Activated naive CD8-positive, alpha-beta T cell (primary cell): ENCODE measurements around the gene C1QTNF1.

Source experiments
- H3K27ac Mint-ChIP-seq: one replicate; pipeline ENCODE4 v1.8.0; 2021; ENCODE audit warnings: mixed read lengths
- H3K27me3 Mint-ChIP-seq: one replicate; pipeline ENCODE4 v1.8.0; 2021; ENCODE audit warnings: mixed read lengths
- H3K36me3 Mint-ChIP-seq: one replicate; pipeline ENCODE4 v1.8.0; 2021; ENCODE audit warnings: mixed read lengths
- H3K4me1 Mint-ChIP-seq: one replicate; pipeline ENCODE4 v1.8.0; 2021; ENCODE audit warnings: low read depth, mixed read lengths
- H3K4me3 Mint-ChIP-seq: one replicate; pipeline ENCODE4 v1.8.0; 2021; ENCODE audit warnings: mild to moderate bottlenecking, mixed read lengths
- H3K9me3 Mint-ChIP-seq: one replicate; pipeline ENCODE4 v1.8.0; 2021; ENCODE audit warnings: low read depth, mixed read lengths

Gene C1QTNF1

GRCh38 chr17:79007504-79008381 lies 16.2 kb upstream of the C1QTNF1 start:
- Mint-ChIP-seq H3K4me3 (peak overlapping the region; percentile 93), H3K4me1 (peaks cover 46% of the 10 kb centered on the region), H3K27me3 (no peaks in the 10 kb centered on the region), H3K27ac (peak overlapping the region; percentile 92), H3K9me3 (no peaks in the 10 kb centered on the region), H3K36me3 (no peaks in the 10 kb centered on the region)

GRCh38 chr17:79008666-79009387 lies 15.1 kb upstream of the C1QTNF1 start:
- Mint-ChIP-seq H3K4me1 (peaks cover 43% of the 10 kb centered on the region), H3K27ac (peak overlapping the region; percentile 92), H3K9me3 (no peaks in the 10 kb centered on the region), H3K36me3 (no peaks in the 10 kb centered on the region), H3K4me3 (peak overlapping the region; percentile 93), H3K27me3 (no peaks in the 10 kb centered on the region)

- Mint-ChIP-seq H3K36me3 (no peaks in the 10 kb centered on the region), H3K27ac (peak within 1 kb of the TSS; percentile 92), H3K9me3 (no peaks in the 10 kb centered on the region), H3K27me3 (no peaks in the 10 kb centered on the region), H3K4me3 (peak within 1 kb of the TSS; percentile 93), H3K4me1 (peaks cover 43% of the 10 kb centered on the region)
Measured at GRCh38 chr17:79009397-79010303, 14.3 kb upstream of the C1QTNF1 start, which contains the start of gene CANT1. CANT1 (minus strand) TSS chr17:79009764; CDS start chr17:78997622, 12,142 bp downstream.

DNA sequence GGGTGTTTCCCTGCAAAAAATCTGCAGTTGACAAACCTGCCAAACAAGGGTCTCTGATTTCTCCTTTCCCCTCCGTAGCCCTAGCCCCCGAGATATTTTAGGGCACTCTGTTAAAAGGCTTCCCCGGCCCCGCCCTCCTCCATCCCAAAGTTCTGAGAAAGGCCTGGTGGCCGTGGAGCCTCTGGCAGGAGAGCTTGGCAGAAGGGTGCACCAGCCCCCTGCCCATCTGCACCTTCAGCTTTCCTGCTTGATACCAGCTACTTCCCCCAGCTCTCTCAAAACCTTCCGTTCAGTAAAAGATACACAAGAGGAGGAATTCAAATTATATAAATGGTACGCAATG lies 13.7 kb upstream of the C1QTNF1 start:
- Mint-ChIP-seq H3K4me3 (peak overlapping the region; percentile 91), H3K27ac (peak overlapping the region; percentile 78), H3K9me3 (no peaks in the 10 kb centered on the region), H3K4me1 (peaks cover 43% of the 10 kb centered on the region), H3K36me3 (no peaks in the 10 kb centered on the region), H3K27me3 (no peaks in the 10 kb centered on the region)

DNA sequence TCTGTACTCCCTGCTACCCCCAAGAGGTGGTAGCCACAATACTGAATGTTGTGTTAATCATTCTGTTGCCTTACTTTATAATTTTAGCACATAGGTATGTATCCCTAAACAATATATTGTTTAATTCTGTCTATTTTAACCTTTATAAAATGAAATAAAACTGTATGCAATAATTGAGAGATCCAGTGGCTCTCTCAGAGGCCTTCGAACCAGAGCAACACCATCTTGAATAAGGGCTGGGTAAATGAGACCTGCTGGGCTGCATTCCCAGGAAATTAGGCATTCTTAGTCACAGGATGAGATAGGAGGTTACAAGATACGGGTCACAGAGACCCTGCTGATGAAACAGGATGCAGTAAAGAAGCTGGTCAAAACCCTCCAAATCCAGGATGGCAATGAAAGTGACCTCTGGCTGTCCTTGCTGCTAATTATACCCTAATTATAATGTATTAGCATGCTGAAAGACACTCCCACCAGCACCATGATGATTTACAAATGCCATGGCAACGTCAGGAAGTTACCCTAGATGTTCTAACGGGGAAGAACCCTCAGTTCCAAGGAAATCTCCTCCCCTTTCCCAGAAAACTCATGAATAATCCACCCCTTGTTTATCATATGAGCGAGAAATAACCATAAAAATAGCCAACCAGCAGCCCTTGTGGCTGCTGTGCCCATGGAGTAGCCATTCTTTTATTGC lies 12.4 kb upstream of the C1QTNF1 start:
- Mint-ChIP-seq H3K27ac (peak overlapping the region; percentile 78), H3K36me3 (no peaks in the 10 kb centered on the region), H3K4me3 (peak overlapping the region; percentile 91), H3K27me3 (no peaks in the 10 kb centered on the region), H3K4me1 (peaks cover 31% of the 10 kb centered on the region), H3K9me3 (no peaks in the 10 kb centered on the region)

DNA sequence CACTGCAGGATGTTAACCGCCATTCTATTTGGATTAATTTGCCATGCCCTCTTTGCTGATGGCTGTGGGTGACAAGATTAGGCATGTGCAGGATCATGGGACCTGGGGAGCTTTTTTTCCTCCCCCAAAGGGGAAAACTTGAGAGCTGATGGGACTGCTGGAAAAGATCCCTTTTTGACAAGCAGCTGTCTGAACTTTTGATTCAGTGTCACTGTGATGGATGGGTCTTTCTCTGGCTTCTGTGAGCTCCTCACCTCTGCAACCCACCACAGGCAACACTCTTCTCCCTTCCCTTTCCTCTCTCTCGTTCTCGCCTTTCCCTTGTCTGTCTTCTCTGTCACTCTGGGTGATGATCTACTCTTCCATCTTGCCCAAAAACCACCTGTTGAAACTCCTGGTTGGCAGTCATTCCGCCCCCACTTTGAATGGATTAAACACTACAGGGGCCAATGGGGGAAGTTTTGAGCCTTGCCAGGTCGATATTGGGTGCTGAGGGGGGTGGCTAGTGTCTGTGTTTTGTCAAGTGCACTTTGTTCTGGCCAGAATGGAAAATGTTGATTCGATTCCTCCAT lies 11.3 kb upstream of the C1QTNF1 start:
- Mint-ChIP-seq H3K4me1 (peaks cover 21% of the 10 kb centered on the region), H3K27ac (no peak overlapping the region), H3K27me3 (no peaks in the 10 kb centered on the region), H3K9me3 (no peaks in the 10 kb centered on the region), H3K4me3 (no peak overlapping the region), H3K36me3 (no peaks in the 10 kb centered on the region)

DNA sequence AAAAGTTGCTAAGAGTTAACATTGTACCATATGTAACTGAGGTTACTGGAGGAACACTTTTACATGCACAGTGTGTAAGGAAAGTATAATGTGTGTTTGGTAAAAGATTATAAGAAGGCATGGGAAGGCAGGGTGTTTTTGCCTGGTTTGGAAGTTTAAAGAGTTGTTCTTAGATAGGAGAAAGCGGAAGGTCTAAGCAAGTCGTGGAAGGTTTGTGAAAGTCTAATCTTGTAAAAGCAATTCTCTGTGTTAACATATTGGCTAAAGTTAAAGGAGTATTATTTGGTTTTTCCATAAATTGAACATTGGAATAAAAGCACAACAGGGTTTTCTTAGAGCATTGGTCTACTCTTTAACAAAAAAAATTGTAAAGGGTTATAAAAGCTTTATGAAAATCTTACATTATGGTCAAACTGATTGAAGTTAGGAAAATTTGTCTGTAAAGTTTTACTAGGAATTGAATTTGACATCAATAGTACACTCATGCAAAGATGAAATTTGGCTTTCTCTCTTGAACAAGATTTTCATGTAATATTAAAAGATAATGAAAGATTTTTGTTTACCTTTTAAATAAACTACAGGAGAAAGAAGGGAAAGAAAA lies 9.7 kb upstream of the C1QTNF1 start:
- Mint-ChIP-seq H3K27me3 (no peaks in the 10 kb centered on the region), H3K4me1 (peaks cover 7% of the 10 kb centered on the region), H3K36me3 (no peaks in the 10 kb centered on the region), H3K27ac (no peak overlapping the region), H3K4me3 (no peak overlapping the region), H3K9me3 (no peaks in the 10 kb centered on the region)

DNA sequence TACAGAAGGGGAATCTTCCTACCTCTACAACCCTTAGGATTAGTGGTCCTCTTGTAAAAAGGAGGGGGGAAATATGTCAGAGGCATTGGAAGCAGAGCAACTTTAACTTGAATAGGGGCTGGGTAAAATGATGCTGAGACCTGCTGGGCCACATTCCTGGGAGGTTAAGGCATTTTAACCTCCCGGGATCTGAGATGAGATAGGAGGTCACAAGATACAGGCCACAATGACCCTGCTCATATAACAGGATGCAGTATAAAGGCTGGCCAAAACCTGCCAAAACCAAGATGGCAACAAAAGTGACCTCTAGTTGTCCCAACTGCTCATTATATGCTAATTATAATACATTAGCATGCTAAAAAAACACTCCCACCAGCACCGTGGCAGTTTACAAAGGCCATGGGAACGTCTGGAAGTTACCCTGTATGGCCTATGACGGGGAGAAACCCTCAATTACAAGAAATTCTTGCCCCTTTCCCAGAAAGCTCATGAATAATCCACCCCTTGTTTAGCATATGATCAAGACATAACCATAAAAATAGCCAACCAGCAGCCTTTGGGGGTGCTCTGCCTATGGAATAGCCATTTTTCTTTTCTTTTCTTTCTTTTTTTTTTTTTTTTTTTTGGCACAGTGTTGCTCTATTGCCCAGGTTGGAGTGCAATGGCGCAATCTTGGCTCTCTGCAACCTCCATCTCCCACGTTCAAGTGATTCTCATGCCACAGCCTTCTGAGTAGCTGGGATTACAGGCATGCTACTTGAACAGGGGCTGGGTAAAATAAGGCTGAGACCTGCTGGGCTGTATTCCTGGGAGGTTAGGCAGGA lies 6.2 kb upstream of the C1QTNF1 start:
- H3K27ac Mint-ChIP-seq, result no peak overlapping the region
- no peaks in the 10 kb centered on the region for H3K36me3 Mint-ChIP-seq
- no peaks in the 10 kb centered on the region for H3K4me1 Mint-ChIP-seq
- H3K9me3 Mint-ChIP-seq, result no peaks in the 10 kb centered on the region
- peaks cover 1% of the 10 kb centered on the region for H3K27me3 Mint-ChIP-seq
- H3K4me3 Mint-ChIP-seq, result no peak overlapping the region

GRCh38 chr17:79018370-79018695 lies 5.6 kb upstream of the C1QTNF1 start:
- Mint-ChIP-seq H3K4me1 (no peaks in the 10 kb centered on the region), H3K36me3 (no peaks in the 10 kb centered on the region), H3K9me3 (no peaks in the 10 kb centered on the region), H3K27me3 (peaks cover 1% of the 10 kb centered on the region), H3K27ac (no peak overlapping the region), H3K4me3 (no peak overlapping the region)

- no peaks in the 10 kb centered on the region for H3K36me3 Mint-ChIP-seq
- H3K27me3 Mint-ChIP-seq, result peaks cover 1% of the 10 kb centered on the region
- H3K27ac Mint-ChIP-seq, result no peak overlapping the region
Measured at GRCh38 chr17:79019261-79019631, 4.7 kb upstream of the C1QTNF1 start.

GRCh38 chr17:79019632-79020584 lies 4.1 kb upstream of the C1QTNF1 start:
- H3K36me3 Mint-ChIP-seq, result no peaks in the 10 kb centered on the region
- H3K4me3 Mint-ChIP-seq, result no peak overlapping the region
- H3K27me3 Mint-ChIP-seq, result peaks cover 1% of the 10 kb centered on the region
- H3K9me3 Mint-ChIP-seq, result no peaks in the 10 kb centered on the region
- no peak overlapping the region for H3K27ac Mint-ChIP-seq
- H3K4me1 Mint-ChIP-seq, result peaks cover 7% of the 10 kb centered on the region

More at GRCh38 chr17:79019261-79019631, 4.7 kb upstream of the C1QTNF1 start:
- H3K9me3 Mint-ChIP-seq, result no peaks in the 10 kb centered on the region
- no peak overlapping the region for H3K4me3 Mint-ChIP-seq
- peaks cover 4% of the 10 kb centered on the region for H3K4me1 Mint-ChIP-seq

GRCh38 chr17:79020631-79021301 lies 3.2 kb upstream of the C1QTNF1 start:
- peaks cover 1% of the 10 kb centered on the region for H3K27me3 Mint-ChIP-seq
- no peaks in the 10 kb centered on the region for H3K9me3 Mint-ChIP-seq
- H3K36me3 Mint-ChIP-seq, result no peaks in the 10 kb centered on the region
- peaks cover 7% of the 10 kb centered on the region for H3K4me1 Mint-ChIP-seq
- H3K27ac Mint-ChIP-seq, result no peak overlapping the region
- H3K4me3 Mint-ChIP-seq, result no peak overlapping the region
